Hepatocyte (in vitro differentiated cells): ENCODE results near the gene MYL5. TPM values are rescaled to one million over a fixed set of nuclear protein-coding genes. Genes with fewer than 3 reads are reported as not detected.

Experiments
- DNase-seq: peaks from one replicate; pipeline ENCODE4 v3.0.0-alpha.2; 2016; ENCODE audit warnings: low spot score
- H2AFZ ChIP-seq: fragments of 200-600 bp; sonication (generic); 2 replicates; pipeline ENCODE4 v1.6.0; 2016; ENCODE audit warnings: antibody characterized with exemption, mild to moderate bottlenecking
- H3K27ac ChIP-seq: fragments of 200-600 bp; sonication (generic); 2 replicates; pipeline ENCODE4 v1.5.1; 2016; ENCODE audit warnings: mild to moderate bottlenecking
- H3K27me3 ChIP-seq: fragments of 200-600 bp; sonication (generic); 2 replicates; pipeline ENCODE4 v1.6.1; 2016
- H3K36me3 ChIP-seq: fragments of 200-600 bp; sonication (generic); replicated peaks from 2 replicates; pipeline ENCODE4 v1.5.1; 2016; ENCODE audit warnings: low read depth; ENCODE audit not compliant: insufficient read depth
- H3K4me1 ChIP-seq: fragments of 200-600 bp; sonication (generic); 2 replicates; pipeline ENCODE4 v1.5.1; 2016; ENCODE audit warnings: mild to moderate bottlenecking, moderate library complexity; ENCODE audit not compliant: insufficient read depth
- H3K4me2 ChIP-seq: fragments of 200-600 bp; sonication (generic); 2 replicates; pipeline ENCODE4 v1.6.0; 2016
- H3K4me3 ChIP-seq: fragments of 200-600 bp; sonication (generic); 2 replicates; pipeline ENCODE4 v1.5.1; 2016; ENCODE audit warnings: mild to moderate bottlenecking
- H3K79me2 ChIP-seq: fragments of 200-600 bp; sonication (generic); 2 replicates; pipeline ENCODE4 v1.6.0; 2017; ENCODE audit warnings: mild to moderate bottlenecking
- H3K9me2 ChIP-seq: fragments of 200-600 bp; sonication (generic); replicated peaks from 2 replicates; pipeline ENCODE4 v1.6.0; 2017; ENCODE audit warnings: mild to moderate bottlenecking; ENCODE audit not compliant: insufficient read depth
- H3K9me3 ChIP-seq: fragments of 200-600 bp; sonication (generic); 2 replicates; pipeline ENCODE4 v1.5.1; 2016; ENCODE audit warnings: low read depth, mild to moderate bottlenecking
- H4K20me1 ChIP-seq: fragments of 200-600 bp; sonication (generic); 2 replicates; pipeline ENCODE4 v1.6.0; 2016; ENCODE audit warnings: mild to moderate bottlenecking; ENCODE audit not compliant: insufficient read depth, poor library complexity, severe bottlenecking
- CTCF ChIP-seq: fragments of 200-600 bp; sonication (generic); IDR thresholded peaks from 2 replicates; pipeline ENCODE4 v1.5.1; 2016; ENCODE audit warnings: antibody characterized with exemption, mild to moderate bottlenecking; ENCODE audit not compliant: poor library complexity
- EZH2 ChIP-seq: fragments of 200-600 bp; sonication (generic); IDR thresholded peaks from 2 replicates; pipeline ENCODE4 v1.6.1; 2016; ENCODE audit warnings: antibody characterized with exemption, mild to moderate bottlenecking, borderline replicate concordance
- EZH2phosphoT487 ChIP-seq: fragments of 200-600 bp; sonication (generic); IDR thresholded peaks from one replicate; pipeline ENCODE4 v1.6.1; 2018; ENCODE audit warnings: antibody characterized with exemption, mild to moderate bottlenecking, low read depth, moderate library complexity; ENCODE audit not compliant: unreplicated experiment, severe bottlenecking
- WGBS: methylation state at CpG from one replicate; pipeline ENCODE4 v1.1.6; 2016; ENCODE audit warnings: low lambda C conversion rate; ENCODE audit errors: missing lambda C conversion rate; 5-methylcytosine and 5-hydroxymethylcytosine counted together
- polyA plus RNA-seq: library from polyadenylated mRNA; unstranded; fragments of >200 nt; fragmentation: Nextera tagmentation; extraction: Ambion mirVana; gene quantifications from 2 replicates; pipeline ENCODE4 v1.2.1, GENCODE V29; 2016
- total RNA-seq: library from RNA; depleted of rRNA; stranded (reverse); fragments of >200 nt; gene quantifications from 2 replicates; pipeline ENCODE4 v1.2.3, GENCODE V29; 2014

The MYL5 gene
- total and polyA plus RNA-seq, 2 experiments from 2014 or later = 12.6 to 25.1 TPM

- TF ChIP-seq EZH2phosphoT487 (no peak), CTCF (no peak), EZH2 (no peak)
- Histone ChIP-seq H3K79me2 (no peaks in the 10 kb centered on the region), H2AFZ (no peak overlapping the region), H3K36me3 (no peaks in the 10 kb centered on the region), H3K4me1 (no peaks in the 10 kb centered on the region), H3K4me3 (no peak overlapping the region), H3K27me3 (no peaks in the 10 kb centered on the region), H3K27ac (no peak overlapping the region), H4K20me1 (no peaks in the 10 kb centered on the region), H3K4me2 (no peak overlapping the region), H3K9me2 (no peaks in the 10 kb centered on the region), H3K9me3 (no peaks in the 10 kb centered on the region)
- DNase-seq = no peak
- WGBS = 96% methylated on average over 13 of the region's 13 CpGs
Observed at GRCh38 chr4:649751-650310, 24.5 kb upstream of the MYL5 start.

GRCh38 chr4:650461-650860, 23.9 kb upstream of the MYL5 start:
- 92% methylated on average over 18 of the region's 18 CpGs for WGBS
- Histone ChIP-seq H3K4me3 (no peak overlapping the region), H3K27ac (no peak overlapping the region), H3K4me1 (no peaks in the 10 kb centered on the region), H3K9me2 (no peaks in the 10 kb centered on the region), H3K4me2 (no peak overlapping the region), H3K27me3 (no peaks in the 10 kb centered on the region), H2AFZ (no peak overlapping the region), H4K20me1 (no peaks in the 10 kb centered on the region), H3K79me2 (no peaks in the 10 kb centered on the region), H3K36me3 (no peaks in the 10 kb centered on the region), H3K9me3 (no peaks in the 10 kb centered on the region)
- no peak for DNase-seq
- TF ChIP-seq CTCF (no peak), EZH2phosphoT487 (no peak)

- Histone ChIP-seq H3K27ac (no peak overlapping the region), H3K4me3 (no peak overlapping the region), H4K20me1 (no peaks in the 10 kb centered on the region), H3K27me3 (no peaks in the 10 kb centered on the region), H3K9me2 (no peaks in the 10 kb centered on the region), H2AFZ (no peak overlapping the region), H3K4me2 (no peak overlapping the region), H3K4me1 (no peaks in the 10 kb centered on the region), H3K9me3 (no peaks in the 10 kb centered on the region), H3K79me2 (no peaks in the 10 kb centered on the region), H3K36me3 (no peaks in the 10 kb centered on the region)
- 69% methylated on average over 31 of the region's 49 CpGs for WGBS
- no peak for TF ChIP-seq EZH2
- no peak for TF ChIP-seq EZH2phosphoT487
- no peak for TF ChIP-seq CTCF
- no peak for DNase-seq
Observed at GRCh38 chr4:650951-651883, 23.1 kb upstream of the MYL5 start.
